Neuron (in vitro differentiated cells): ENCODE results near the gene TNRC18.
"Not testable (repeated sequence)": the region's sequence is repeated elsewhere in the genome, so short reads cannot be mapped to it uniquely, and the experiment has no call there.

Experiments
- H2AFZ ChIP-seq: one replicate; pipeline ENCODE4 v1.6.1; 2013; ENCODE audit warnings: low read depth, mild to moderate bottlenecking, inconsistent platforms, low read length, moderate library complexity
- H3K27me3 ChIP-seq: one replicate; pipeline ENCODE4 v1.6.1; 2013; ENCODE audit warnings: low read length; ENCODE audit not compliant: insufficient read depth
- H3K36me3 ChIP-seq: one replicate; pipeline ENCODE4 v1.6.1; 2013; ENCODE audit warnings: low read length; ENCODE audit not compliant: insufficient read depth
- H3K4me1 ChIP-seq: one replicate; pipeline ENCODE4 v1.6.1; 2013; ENCODE audit warnings: low read length; ENCODE audit not compliant: insufficient read depth
- H3K4me3 ChIP-seq: 2 replicates; pipeline ENCODE4 v1.5.1; 2013; ENCODE audit warnings: mild to moderate bottlenecking, low read length, moderate library complexity
- H3K9me3 ChIP-seq: one replicate; pipeline ENCODE4 v1.6.1; 2013; ENCODE audit warnings: low read length

TNRC18 gene

DNA sequence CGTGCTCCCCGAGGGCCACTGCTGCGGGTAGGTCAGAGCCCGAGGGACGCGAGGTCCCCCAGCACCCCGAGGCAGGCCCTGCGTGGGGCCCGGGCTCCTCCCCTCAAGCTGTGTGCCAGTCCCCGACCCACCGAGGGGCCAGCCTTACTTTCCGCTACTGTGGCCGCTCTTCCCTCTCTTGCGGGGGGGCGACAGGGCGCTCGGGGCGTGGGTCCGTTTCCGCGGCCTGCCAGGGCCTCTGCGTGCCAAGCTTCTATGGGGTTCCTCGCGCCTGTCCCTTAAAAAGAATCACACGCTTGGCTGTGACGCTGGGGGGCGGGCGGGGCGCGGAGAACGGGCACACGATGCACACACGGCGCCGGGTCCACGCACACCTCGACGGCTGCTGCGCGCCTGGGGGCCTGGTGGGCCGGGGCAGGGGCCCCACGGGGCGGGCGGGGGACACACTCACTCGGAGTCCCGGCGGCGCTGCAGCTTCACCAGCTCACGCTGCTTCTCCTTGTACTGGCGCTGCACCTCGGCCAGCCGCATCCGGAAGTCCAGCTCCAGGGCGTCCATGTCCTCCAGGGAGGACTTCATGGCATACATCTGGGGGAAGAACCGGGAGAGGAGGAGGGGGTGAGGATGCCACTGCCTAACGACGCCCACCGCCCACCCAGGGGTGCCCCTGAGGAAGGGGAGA is 62.0 kb downstream of the TNRC18 start:
- Histone ChIP-seq H3K4me1 (no peaks in the 10 kb centered on the region), H3K4me3 (no peak overlapping the region), H3K27me3 (no peaks in the 10 kb centered on the region), H3K36me3 (peaks cover 67% of the 10 kb centered on the region), H3K9me3 (no peaks in the 10 kb centered on the region), H2AFZ (no peak overlapping the region)

- no peaks in the 10 kb centered on the region for H3K27me3 ChIP-seq
- no peak overlapping the region for H3K4me3 ChIP-seq
- peaks cover 73% of the 10 kb centered on the region for H3K36me3 ChIP-seq
- no peaks in the 10 kb centered on the region for H3K9me3 ChIP-seq
- H2AFZ ChIP-seq = no peak overlapping the region
- H3K4me1 ChIP-seq = no peaks in the 10 kb centered on the region
Observed at GRCh38 chr7:5360971-5361370, 62.7 kb downstream of the TNRC18 start.

GRCh38 chr7:5360451-5360850 is 63.2 kb downstream of the TNRC18 start:
- Histone ChIP-seq H3K36me3 (peaks cover 77% of the 10 kb centered on the region), H3K27me3 (no peaks in the 10 kb centered on the region), H3K4me1 (no peaks in the 10 kb centered on the region), H3K4me3 (no peak overlapping the region), H3K9me3 (no peaks in the 10 kb centered on the region), H2AFZ (no peak overlapping the region)

DNA sequence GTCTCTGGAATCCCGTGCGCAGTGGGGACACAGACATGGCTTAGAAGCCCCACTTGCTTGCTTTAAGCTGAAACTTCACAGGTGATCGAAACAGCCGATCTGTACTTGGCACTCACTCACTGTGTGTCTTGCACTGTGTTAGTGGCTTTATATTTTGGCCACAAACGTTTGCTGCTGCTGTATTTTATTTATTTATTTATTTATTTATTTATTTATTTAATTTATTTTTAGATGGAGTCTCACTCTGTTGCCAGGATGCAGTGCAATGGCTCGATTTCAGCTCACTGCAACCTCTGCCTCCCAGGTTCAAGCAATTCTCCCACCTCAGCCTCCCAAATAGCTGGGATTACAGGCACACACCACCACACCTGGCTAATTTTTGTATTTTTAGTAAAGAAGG is 63.6 kb downstream of the TNRC18 start:
- H3K4me3 ChIP-seq, H3K4me1 ChIP-seq, H3K27me3 ChIP-seq, H3K9me3 ChIP-seq, H2AFZ ChIP-seq: not testable (repeated sequence)
- peaks cover 78% of the 10 kb centered on the region for H3K36me3 ChIP-seq

DNA sequence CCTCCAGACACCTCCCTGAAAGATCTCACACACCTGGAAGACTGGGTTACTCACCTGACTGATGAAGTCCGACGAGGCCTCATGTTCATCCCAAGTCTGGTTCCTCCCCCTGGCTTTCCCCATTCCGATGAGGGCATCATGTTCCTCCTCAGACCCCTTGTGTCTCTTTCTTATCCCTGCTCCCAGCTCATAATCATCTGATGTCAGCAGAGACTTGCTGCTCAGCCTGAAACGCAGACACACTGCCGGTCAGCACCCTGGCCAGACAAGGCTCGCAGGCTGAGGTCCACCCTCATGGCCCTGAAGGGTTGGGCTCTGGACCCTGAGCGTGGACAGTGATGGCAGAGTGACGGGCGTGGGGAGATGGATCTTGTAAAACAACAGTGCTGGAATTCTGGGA is 64.3 kb downstream of the TNRC18 start:
- no peaks in the 10 kb centered on the region for H3K27me3 ChIP-seq
- H2AFZ ChIP-seq = no peak overlapping the region
- H3K36me3 ChIP-seq = peaks cover 80% of the 10 kb centered on the region

DNA sequence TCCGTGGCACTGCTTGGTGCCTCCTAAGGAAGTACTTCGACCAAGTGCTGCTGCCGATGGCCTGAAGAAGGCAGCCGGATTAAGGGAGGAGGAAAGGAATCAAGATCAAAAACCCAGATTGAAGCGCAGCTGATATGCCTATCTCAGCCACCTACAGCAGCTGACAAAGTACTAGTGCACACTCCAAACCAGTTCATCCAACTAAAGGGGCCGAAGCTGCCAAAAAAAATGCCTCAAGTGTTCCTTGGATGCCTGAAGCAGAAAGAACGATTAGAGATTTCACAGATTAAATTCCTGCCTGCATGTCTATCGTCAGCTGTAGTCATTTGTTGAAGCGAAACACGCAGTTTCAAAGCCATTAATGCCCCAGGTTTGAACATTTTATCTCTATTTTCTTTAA is 65.7 kb downstream of the TNRC18 start:
- Histone ChIP-seq H3K36me3 (peaks cover 87% of the 10 kb centered on the region), H3K4me3 (no peak overlapping the region), H3K27me3 (no peaks in the 10 kb centered on the region), H3K4me1 (no peaks in the 10 kb centered on the region), H3K9me3 (peaks cover 3% of the 10 kb centered on the region), H2AFZ (no peak overlapping the region)

More for the DNA sequence above, 64.3 kb downstream of the TNRC18 start:
- Histone ChIP-seq H3K4me1 (no peaks in the 10 kb centered on the region), H3K4me3 (no peak overlapping the region), H3K9me3 (no peaks in the 10 kb centered on the region)

DNA sequence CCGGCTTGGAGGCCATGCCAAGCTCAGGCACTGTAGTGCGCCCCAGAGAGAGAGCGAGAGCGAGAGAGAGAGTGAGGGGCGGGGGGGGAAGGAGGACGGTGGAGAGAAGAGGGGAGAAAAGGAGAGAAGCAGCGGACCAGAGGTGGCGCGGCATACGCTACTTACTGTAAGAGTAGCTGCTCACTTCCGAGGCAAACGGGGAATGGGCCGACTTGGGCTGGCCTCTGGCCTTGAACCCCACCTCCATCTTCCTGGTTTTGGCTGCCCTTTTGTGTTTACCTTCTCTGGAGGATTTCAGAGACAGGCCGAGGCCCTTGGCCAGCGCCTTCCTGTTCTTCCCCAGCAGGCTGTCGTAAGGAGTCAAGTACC is 66.9 kb downstream of the TNRC18 start:
- no peak overlapping the region for H3K4me3 ChIP-seq
- no peaks in the 10 kb centered on the region for H3K27me3 ChIP-seq
- H2AFZ ChIP-seq = no peak overlapping the region
- peaks cover 3% of the 10 kb centered on the region for H3K9me3 ChIP-seq
- peaks cover 86% of the 10 kb centered on the region for H3K36me3 ChIP-seq
- H3K4me1 ChIP-seq = no peaks in the 10 kb centered on the region

DNA sequence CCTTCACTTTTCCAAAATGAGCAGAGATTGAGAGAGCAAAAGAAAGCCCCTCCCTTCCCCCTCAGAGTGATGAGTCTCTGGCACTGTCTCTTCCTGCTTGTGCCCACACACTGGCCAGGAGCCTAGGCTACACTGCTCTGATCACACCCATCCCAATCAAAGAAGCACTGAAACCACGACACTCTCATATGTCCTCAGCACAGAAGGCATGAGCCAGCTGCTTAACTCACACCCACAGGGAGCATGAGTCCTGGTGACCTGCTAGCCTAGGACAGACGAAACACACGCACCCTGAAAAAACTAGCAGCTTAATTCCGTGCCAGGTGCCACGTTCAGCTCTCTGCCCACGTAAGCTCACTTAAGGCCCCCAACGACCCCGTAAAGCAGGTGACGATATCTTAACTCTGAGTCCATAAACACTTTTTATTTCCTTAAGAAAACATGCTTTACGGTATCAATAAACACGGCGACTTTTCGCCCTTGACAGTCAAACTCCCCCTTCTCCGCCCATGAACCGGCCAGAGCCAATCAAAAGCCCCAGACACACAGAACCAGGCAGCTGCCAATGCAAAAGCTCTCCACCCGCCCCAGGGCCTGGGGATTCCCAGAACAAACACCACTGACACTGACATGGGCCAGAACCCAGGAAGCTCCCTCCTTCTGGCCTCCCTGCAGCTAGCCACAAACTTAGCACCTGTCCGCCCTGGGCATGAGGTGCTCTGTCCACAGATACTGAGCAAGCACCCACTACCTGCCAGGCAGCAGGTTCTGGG is 69.0 kb downstream of the TNRC18 start:
- no peaks in the 10 kb centered on the region for H3K27me3 ChIP-seq
- no peak overlapping the region for H3K4me3 ChIP-seq
- no peaks in the 10 kb centered on the region for H3K4me1 ChIP-seq
- H2AFZ ChIP-seq = no peak overlapping the region
- peaks cover 81% of the 10 kb centered on the region for H3K36me3 ChIP-seq
- H3K9me3 ChIP-seq = peaks cover 3% of the 10 kb centered on the region

GRCh38 chr7:5352440-5353010 is 71.1 kb downstream of the TNRC18 start:
- peaks cover 72% of the 10 kb centered on the region for H3K36me3 ChIP-seq
- H3K9me3 ChIP-seq = peaks cover 3% of the 10 kb centered on the region
- no peaks in the 10 kb centered on the region for H3K27me3 ChIP-seq
- H3K4me3 ChIP-seq = no peak overlapping the region
- H2AFZ ChIP-seq = no peak overlapping the region
- H3K4me1 ChIP-seq = no peaks in the 10 kb centered on the region

DNA sequence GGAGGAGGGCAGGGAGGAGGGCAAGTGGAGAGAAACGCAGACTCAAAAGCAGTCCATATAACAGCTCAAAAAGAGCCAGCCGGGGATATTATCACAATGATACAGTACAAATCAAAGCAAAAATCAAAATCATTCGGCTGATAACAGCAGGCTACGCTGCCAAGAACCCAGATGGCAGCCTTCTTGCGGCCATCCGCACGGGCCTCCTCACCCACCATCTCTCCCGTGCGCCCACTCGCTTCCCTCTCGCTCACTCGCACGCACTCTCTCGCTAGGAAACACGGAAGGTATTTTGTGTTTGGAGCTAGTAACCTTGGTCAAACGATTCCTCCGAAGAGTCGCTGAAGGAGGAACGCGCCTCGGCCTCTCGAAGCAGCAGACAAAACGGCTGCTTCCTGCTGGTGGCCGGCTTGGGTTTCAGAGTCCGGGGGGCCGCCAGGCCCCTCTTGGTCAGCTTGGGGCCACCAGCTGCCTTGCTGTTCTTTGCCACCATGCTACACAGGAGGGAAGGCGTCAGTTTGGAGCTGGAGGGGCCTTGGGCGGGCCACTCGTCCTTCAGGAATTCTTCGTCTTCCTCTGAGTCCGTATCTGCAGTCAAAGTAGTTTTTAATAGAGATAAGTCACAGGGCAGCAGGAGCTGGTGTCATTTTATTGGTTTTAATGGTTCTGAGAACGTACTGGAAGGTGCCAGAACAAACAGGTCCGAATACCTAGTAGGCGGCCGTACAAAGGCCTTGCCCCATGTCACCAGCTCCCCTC is 71.9 kb downstream of the TNRC18 start:
- Histone ChIP-seq H3K36me3 (peaks cover 67% of the 10 kb centered on the region), H2AFZ (no peak overlapping the region), H3K4me1 (no peaks in the 10 kb centered on the region), H3K4me3 (no peak overlapping the region), H3K9me3 (peaks cover 3% of the 10 kb centered on the region), H3K27me3 (no peaks in the 10 kb centered on the region)

- Histone ChIP-seq H3K36me3 (peaks cover 67% of the 10 kb centered on the region), H2AFZ (no peak overlapping the region), H3K4me1 (no peaks in the 10 kb centered on the region), H3K9me3 (peaks cover 3% of the 10 kb centered on the region), H3K4me3 (no peak overlapping the region), H3K27me3 (no peaks in the 10 kb centered on the region)
Observed at GRCh38 chr7:5350600-5351385, 72.8 kb downstream of the TNRC18 start.

- Histone ChIP-seq H2AFZ (no peak overlapping the region), H3K4me3 (no peak overlapping the region), H3K4me1 (no peaks in the 10 kb centered on the region), H3K27me3 (no peaks in the 10 kb centered on the region), H3K36me3 (peaks cover 66% of the 10 kb centered on the region), H3K9me3 (peaks cover 4% of the 10 kb centered on the region)
Observed at GRCh38 chr7:5350174-5350463, 73.5 kb downstream of the TNRC18 start.
